Germinal center (tissue), 1 donor: Measurements from ENCODE around the gene GLB1L.
A peak's percentile ranks its signal among the peaks of the same experiment; 100 is the strongest.

Source experiments
- DNase-seq: peaks from one replicate; pipeline ENCODE4 v3.0.0; 2012; ENCODE audit warnings: mixed read lengths, low spot score

Gene GLB1L

GRCh38 chr2:219252900-219253752 is 7.9 kb upstream of the GLB1L start, which contains the start of gene TUBA4B:
Gene TUBA4B, plus strand, starts transcription at chr2:219253243. Its CDS starts 165 bp downstream, at chr2:219253408.
- DNase-seq: peak; percentile 50

DNA sequence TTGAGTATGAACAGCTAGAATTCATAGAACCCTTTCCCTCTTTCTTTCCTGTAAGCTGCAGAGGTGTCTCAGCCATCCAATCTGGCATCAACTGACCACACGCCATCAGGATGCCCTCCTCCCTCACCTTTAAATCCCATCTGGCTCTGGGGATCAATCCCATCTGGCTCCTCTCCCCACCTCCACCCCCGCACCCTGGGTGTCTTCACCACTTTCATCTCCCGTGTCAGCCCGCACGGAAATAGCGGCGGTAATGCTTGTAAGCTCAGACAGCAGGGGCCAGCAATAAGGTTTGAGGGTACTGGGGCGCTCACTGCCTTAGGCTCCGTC is 7.3 kb upstream of the GLB1L start:
- no peak for DNase-seq

- DNase-seq: no peak
These were observed 6.8 kb upstream of the GLB1L start for GRCh38 chr2:219252084-219252483.

GRCh38 chr2:219251656-219252055 is 6.4 kb upstream of the GLB1L start:
- no peak for DNase-seq

- no peak for DNase-seq
These were observed 5.0 kb upstream of the GLB1L start for GRCh38 chr2:219250049-219250781.

DNA sequence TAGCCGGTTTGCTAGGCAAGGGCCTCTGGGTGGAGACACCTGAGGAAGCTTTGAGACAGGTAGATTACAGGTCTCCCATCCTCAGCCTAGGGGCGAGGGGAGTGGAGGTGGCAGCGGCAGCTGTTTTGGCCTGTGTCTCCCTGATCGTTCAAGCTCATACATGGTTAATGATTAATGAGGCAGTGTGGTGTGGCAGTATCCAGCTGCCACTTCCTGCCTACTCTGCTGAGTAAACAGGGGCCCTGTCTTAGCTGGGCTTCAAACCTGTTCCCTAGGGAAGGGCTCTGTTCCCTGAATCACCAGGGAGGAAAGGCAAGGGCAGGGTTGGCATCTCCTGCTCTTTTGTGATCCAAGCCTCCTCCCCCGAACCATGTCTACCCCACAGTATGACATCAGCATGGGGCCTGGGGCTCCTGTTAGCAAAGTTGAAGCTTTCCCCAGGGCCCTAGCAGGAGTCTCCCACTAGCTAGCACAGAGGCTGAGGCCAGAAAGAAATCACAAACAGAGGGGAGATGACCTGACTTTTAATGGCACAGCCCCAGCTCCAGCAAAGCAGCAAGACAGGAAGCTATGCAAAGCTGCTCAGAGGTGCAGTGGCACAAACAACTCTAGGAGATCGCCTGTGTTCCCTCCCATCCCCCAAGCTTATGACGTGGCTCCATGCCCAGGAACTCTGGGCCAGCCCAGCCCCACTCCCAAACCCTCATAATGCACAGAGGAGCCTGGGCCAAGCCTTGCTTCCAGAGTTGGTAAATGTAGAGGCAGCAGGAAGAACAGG is 4.1 kb upstream of the GLB1L start:
- peak; percentile 54 for DNase-seq

DNA sequence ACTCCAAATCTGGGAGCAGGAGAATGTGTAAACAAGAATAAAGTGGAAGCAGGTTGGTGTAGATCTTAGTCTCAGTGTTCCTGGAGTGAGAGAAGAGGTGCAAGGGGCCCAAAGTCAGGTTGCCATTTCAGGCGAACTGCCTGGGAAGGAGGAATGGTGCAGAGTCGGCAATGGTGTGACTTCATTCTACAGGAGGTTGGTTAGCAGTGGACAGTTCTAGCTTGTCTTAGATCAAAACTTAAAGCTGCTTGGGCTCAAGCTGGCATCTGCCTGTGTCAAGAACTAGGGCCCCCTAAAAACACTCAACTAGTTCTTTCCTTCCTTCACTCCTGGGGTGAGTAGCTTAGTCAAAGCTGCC is 3.6 kb upstream of the GLB1L start:
- DNase-seq: no peak

- DNase-seq: peak; percentile 43
These were observed 2.7 kb upstream of the GLB1L start for GRCh38 chr2:219247678-219248642.

GRCh38 chr2:219246559-219246958 is 1.3 kb upstream of the GLB1L start:
- no peak for DNase-seq

- no peak for DNase-seq
These were observed 621 bp upstream of the GLB1L start for GRCh38 chr2:219245899-219246230.

DNA sequence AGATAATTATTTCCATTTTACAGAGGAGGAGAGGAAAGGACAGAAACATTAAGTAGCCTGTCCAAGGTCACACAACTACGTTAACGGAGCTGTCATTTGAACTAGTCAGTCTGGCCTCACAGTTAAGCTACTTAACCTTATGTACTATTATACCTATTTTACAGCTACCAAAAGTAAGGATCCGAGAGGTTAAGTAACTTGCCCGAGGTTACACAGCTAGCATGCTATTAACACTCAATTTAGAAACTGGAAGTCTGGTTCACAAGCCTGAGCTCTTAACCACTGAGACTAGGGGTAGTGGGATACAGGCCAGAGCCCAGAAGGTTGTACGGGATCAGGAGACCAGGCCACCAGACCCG is 476 bp downstream of the GLB1L start:
- no peak for DNase-seq

DNA sequence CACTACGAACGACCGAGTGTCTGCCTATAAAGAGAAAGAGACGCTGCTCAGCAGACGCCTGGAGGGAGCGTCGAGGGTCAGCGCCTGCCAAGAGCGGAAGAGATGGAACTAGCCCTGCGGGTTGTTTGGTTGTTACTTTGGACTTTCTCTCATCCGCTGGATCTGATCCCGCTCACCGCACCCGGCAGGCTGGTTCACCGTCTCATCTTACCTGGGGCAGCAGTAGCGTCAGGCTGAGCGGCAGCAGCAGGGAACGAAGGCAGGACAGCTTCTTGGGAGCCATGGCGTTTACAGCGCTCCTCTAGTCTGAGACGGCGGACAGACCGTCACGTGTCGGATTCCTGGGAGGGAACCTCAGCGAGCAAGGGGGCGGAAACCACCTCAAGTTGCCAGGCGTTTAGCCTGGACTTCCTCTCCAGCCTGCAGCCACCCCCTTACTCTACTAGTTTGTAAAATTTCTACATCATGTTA is 1.9 kb downstream of the GLB1L start:
- no peak for DNase-seq

GRCh38 chr2:219234331-219234730 is 10.9 kb downstream of the GLB1L start:
- DNase-seq: no peak

GRCh38 chr2:219230059-219230540 is 15.1 kb downstream of the GLB1L start:
- DNase-seq: peak; percentile 58

GRCh38 chr2:219229305-219230058 is 15.8 kb downstream of the GLB1L start, which contains the start of the genes ANKZF1 and ATG9A:
Gene ANKZF1, plus strand, starts transcription at chr2:219229806. Its CDS starts 452 bp downstream, at chr2:219230258.
Gene ATG9A, minus strand, starts transcription at chr2:219229636. Its CDS starts 1,612 bp downstream, at chr2:219228024.
- peak; percentile 99 for DNase-seq

DNA sequence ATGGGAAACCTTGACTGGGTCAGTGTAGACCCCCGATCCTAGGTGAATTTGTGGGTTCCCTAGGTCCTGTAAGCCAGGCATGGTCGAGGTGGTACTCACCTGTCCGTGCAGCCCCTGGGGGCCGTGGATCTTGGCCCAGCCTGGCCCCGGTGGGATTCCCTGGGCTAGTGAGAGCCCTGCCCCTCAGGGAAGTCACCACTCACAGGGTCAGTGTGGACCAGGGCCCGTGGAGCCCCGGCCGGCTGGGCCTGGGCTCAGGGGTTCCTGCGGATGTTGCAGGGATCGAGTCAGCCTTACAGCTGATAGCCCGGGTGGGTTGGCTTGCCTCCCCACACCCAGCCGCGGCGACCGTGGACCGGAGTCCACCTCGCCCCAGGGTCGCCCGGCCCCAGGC is 16.3 kb downstream of the GLB1L start:
- DNase-seq: no peak

GRCh38 chr2:219228041-219228910 is 17.0 kb downstream of the GLB1L start:
- DNase-seq: no peak

DNA sequence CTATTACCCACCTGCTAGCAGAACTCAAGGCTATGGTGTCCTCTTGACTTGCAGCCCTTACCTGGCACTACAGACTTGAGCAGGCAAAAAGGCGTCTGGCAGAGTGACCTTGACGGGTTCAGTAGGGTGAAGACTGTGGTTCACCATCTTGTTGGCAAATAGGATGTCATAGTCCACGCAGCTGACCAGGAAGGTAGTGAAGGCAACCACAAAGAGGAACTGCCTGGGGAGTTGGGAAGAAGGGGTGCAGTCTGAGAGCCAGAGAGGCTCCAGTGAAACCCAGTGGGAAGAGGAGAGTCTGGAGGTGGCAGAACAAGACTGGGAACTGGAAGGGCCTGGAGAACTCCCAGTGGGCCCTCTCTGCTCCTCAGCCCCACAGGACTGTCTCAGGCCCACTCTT is 19.9 kb downstream of the GLB1L start:
- DNase-seq: no peak

GRCh38 chr2:219223831-219224610 is 21.2 kb downstream of the GLB1L start:
- no peak for DNase-seq
